Measurements from ENCODE around the gene FAM180A.

FAM180A gene

GRCh38 chr7:135713836-135714470, 34.7 kb downstream of the FAM180A start:
- TF ChIP-seq MAX (IDR thresholded peaks at IDR 0.05; ENCODE audit: low read depth, low read length) (no peak), POLR2A (IDR thresholded peaks at IDR 0.05; ENCODE audit: extremely low read depth, insufficient read length) (no peak), CTCF (IDR thresholded peaks at IDR 0.05; ENCODE audit: low read depth, low read length) (no peak), MYC (IDR thresholded peaks at IDR 0.05; ENCODE audit: low read depth, low read length) (no peak)
- no peak for DNase-seq (ENCODE audit: low read depth)

GRCh38 chr7:135712796-135713195, 35.8 kb downstream of the FAM180A start:
- H3K4me3 ChIP-seq (ENCODE audit: low read depth, low read length), result no peak overlapping the region
- TF ChIP-seq MYC (IDR thresholded peaks at IDR 0.05; ENCODE audit: low read depth, low read length), result no peak
- no peak for DNase-seq (ENCODE audit: low read depth)

More at GRCh38 chr7:135713836-135714470, 34.7 kb downstream of the FAM180A start:
- H3K4me3 ChIP-seq (ENCODE audit: low read depth, low read length), result no peak overlapping the region

- no peak for DNase-seq (ENCODE audit: low read depth)
- H3K4me3 ChIP-seq (ENCODE audit: low read depth, low read length), result no peak overlapping the region
- no peak for TF ChIP-seq MAX (IDR thresholded peaks at IDR 0.05; ENCODE audit: low read depth, low read length)
These were observed 36.3 kb downstream of the FAM180A start for GRCh38 chr7:135712182-135712782.

GRCh38 chr7:135711139-135711469, 37.5 kb downstream of the FAM180A start:
- DNase-seq (ENCODE audit: low read depth), result no peak
- H3K4me3 ChIP-seq (ENCODE audit: low read depth, low read length), result no peak overlapping the region
- no peak for TF ChIP-seq POLR2A (IDR thresholded peaks at IDR 0.05; ENCODE audit: extremely low read depth, insufficient read length)
- TF ChIP-seq MAX (IDR thresholded peaks at IDR 0.05; ENCODE audit: low read depth, low read length), result no peak
- no peak for TF ChIP-seq CTCF (IDR thresholded peaks at IDR 0.05; ENCODE audit: low read depth, low read length)

- DNase-seq (ENCODE audit: low read depth), result peak; percentile 54
- no peak overlapping the region for H3K4me3 ChIP-seq (ENCODE audit: low read depth, low read length)
- TF ChIP-seq CTCF (IDR thresholded peaks at IDR 0.05; ENCODE audit: low read depth, low read length) (peak; percentile 67), MAX (IDR thresholded peaks at IDR 0.05; ENCODE audit: low read depth, low read length) (no peak)
These were observed 38.0 kb downstream of the FAM180A start for GRCh38 chr7:135710417-135711138.

- no peak for DNase-seq (ENCODE audit: low read depth)
- TF ChIP-seq MAX (IDR thresholded peaks at IDR 0.05; ENCODE audit: low read depth, low read length), result no peak
- TF ChIP-seq POLR2A (IDR thresholded peaks at IDR 0.05; ENCODE audit: extremely low read depth, insufficient read length), result no peak
- TF ChIP-seq MYC (IDR thresholded peaks at IDR 0.05; ENCODE audit: low read depth, low read length), result no peak
- no peak for TF ChIP-seq CTCF (IDR thresholded peaks at IDR 0.05; ENCODE audit: low read depth, low read length)
- H3K4me3 ChIP-seq (ENCODE audit: low read depth, low read length), result no peak overlapping the region
These were observed 39.1 kb downstream of the FAM180A start for GRCh38 chr7:135709508-135709907.
